Retinal pigment epithelial cell (primary cell): ENCODE measurements around the gene SLC30A7.

Source experiments
- DNase-seq: peaks from one replicate; pipeline ENCODE4 v3.0.0-alpha.2; 2010; ENCODE audit warnings: low read depth
- H3K4me3 ChIP-seq: 2 replicates; pipeline ENCODE4 v1.5.1; 2011; ENCODE audit warnings: mild to moderate bottlenecking, low read length, control low read depth, moderate library complexity
- CTCF ChIP-seq: conservative IDR thresholded peaks from 2 replicates; pipeline ENCODE4 v1.5.1; 2011; ENCODE audit warnings: low read depth, low read length, control low read depth, inconsistent platforms

The SLC30A7 gene

GRCh38 chr1:100892554-100892953 is 3.3 kb upstream of the SLC30A7 start:
- TF ChIP-seq CTCF = no peak
- no peak for DNase-seq
- no peak overlapping the region for H3K4me3 ChIP-seq

GRCh38 chr1:100893718-100894117 is 2.2 kb upstream of the SLC30A7 start:
- DNase-seq = no peak
- no peak for TF ChIP-seq CTCF
- peak overlapping the region; percentile 80 for H3K4me3 ChIP-seq

GRCh38 chr1:100894603-100895539 is 1.0 kb upstream of the SLC30A7 start, which contains the start of gene EXTL2:
EXTL2 (minus strand) TSS chr1:100894842; CDS start chr1:100888757, 6,085 bp downstream.
- peak within 1 kb of the TSS; percentile 80 for H3K4me3 ChIP-seq
- DNase-seq = peak; percentile 53
- no peak for TF ChIP-seq CTCF

- no peak for TF ChIP-seq CTCF
- peak; percentile 28 for DNase-seq
- H3K4me3 ChIP-seq = peak overlapping the region; percentile 80
These were observed 642 bp downstream of the SLC30A7 start for GRCh38 chr1:100896481-100896982.

GRCh38 chr1:100902365-100902764 is 6.5 kb downstream of the SLC30A7 start:
- no peak for TF ChIP-seq CTCF
- no peak for DNase-seq
- H3K4me3 ChIP-seq = no peak overlapping the region

GRCh38 chr1:100903777-100904176 is 7.9 kb downstream of the SLC30A7 start:
- TF ChIP-seq CTCF = no peak
- no peak for DNase-seq
- H3K4me3 ChIP-seq = no peak overlapping the region

- TF ChIP-seq CTCF = no peak
- H3K4me3 ChIP-seq = no peak overlapping the region
- DNase-seq = no peak
These were observed 8.6 kb downstream of the SLC30A7 start for GRCh38 chr1:100904528-100904927.
